ENCODE results near the gene CNPY2.

CNPY2 gene
- 4.5 to 4.9 (median 4.8) reads per million in 3 donors for total RNA-seq

DNA sequence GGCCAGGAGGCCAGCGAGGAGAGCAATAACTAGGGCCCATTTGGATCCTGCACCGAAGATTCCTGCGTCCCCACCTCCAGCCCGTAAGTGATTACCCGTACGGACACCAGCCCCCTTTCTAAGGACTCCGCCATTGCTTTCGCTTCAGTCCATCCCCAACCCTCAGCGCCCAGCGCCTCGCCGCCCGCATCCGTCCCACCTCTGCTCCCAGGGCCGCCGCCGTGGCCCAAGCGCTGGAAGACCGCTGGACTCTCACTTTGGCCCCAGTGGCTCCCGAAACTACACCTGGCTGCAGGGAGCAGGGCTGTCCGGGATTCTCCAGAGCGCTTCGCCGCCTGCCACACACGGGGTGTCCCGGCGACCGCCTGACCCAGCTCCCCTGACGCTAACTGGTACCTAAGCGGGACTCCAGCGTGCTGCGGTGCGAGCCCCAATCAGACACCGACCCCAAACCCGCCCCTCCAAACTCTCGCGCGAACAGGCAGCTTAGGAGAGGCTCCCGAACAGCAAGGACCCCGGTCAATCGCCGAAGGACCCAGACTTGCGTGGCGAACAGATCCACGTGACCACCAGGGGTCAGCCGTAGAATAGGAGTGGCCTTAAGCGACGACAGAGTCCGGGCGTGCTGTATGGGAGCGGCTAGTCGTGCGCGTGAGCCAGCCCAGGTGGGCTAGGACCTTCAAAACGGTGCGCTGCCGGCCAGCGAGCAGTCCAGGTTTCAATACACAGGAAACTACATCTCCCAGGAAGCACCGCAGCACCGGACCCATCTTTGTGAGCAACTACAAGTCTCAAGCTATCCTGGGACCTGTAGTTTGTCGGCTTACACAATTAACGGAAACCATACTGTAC is at the start of gene CNPY2:
TSS of gene CNPY2 (minus strand) at position 367 of the 852 bp plus-strand sequence. CDS start 771 bp downstream, outside the sequence.
- H3K27ac ChIP-seq (ENCODE audit: insufficient read depth, low read length, poor library complexity, severe bottlenecking), result peak within 1 kb of the TSS; percentile 93
- H3K4me3 ChIP-seq (ENCODE audit: insufficient read depth, low read depth, low read length, poor library complexity, severe bottlenecking), result peak within 1 kb of the TSS; percentile 80
- peaks cover 11% of the 10 kb centered on the region for H3K36me3 ChIP-seq (ENCODE audit: control insufficient read depth, insufficient read depth, low read length)
- DNase-seq, result peak; percentile 83 to 91 (median 91)
- H3K9me3 ChIP-seq (ENCODE audit: control insufficient read depth, low read length), result no peaks in the 10 kb centered on the region
- no peaks in the 10 kb centered on the region for H3K27me3 ChIP-seq (replicated peaks; ENCODE audit: control insufficient read depth, insufficient read depth, low read length, poor library complexity, severe bottlenecking)
- H3K4me1 ChIP-seq (ENCODE audit: control insufficient read depth, insufficient read depth, low read length, poor library complexity, severe bottlenecking), result peaks cover 14% of the 10 kb centered on the region

DNA sequence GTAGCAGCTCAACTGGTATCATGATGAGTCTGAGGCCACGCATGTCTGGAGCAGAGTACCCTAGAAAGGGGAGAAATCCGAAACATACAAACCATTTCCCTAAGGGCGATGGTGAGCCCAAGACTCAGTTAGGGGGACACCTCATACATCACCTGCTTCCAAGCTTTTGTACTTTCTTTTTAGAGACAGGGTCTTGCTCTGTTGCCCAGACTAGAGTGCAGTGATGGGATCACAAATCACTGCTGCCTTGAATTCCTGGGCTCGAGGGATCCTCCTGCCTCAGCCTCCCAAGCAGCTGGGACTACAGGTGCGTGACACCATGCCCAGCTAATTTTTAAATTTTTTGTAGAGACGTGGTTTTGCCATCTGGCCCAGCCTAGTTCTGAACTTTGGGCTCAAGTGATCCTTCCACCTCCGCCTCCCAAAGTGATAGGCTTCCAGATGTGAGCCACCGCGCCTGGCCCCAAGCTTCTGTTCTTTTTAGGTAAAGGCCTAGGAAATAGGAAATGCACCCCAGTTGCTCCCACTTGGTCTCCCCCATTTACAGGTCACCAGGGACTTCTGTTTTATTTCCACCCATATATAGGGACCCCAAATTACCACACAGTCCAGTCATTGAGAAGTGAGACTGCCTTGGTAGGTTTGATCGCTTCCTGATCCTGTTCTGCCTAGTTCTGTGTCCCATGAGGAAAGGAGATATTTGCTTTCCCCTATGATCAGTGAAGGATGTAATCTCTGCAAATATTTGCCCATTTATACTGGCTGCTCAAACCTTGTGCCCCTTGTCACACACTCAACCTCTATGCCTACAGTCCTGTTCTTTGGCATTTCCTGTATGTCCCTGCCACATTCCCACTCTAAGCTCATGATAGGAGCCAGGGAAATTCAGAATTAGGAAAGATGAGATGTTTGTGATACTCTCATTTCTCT is 46.6 kb upstream of the CNPY2 start, which contains the start of gene APOF:
TSS of gene APOF (minus strand) at position 728 of the 930 bp plus-strand sequence. CDS start at position 616, 112 bp downstream.
- peaks cover 12% of the 10 kb centered on the region for H3K4me1 ChIP-seq (ENCODE audit: control insufficient read depth, insufficient read depth, low read length, poor library complexity, severe bottlenecking)
- H3K36me3 ChIP-seq (ENCODE audit: control insufficient read depth, insufficient read depth, low read length), result no peaks in the 10 kb centered on the region
- H3K4me3 ChIP-seq (ENCODE audit: insufficient read depth, low read depth, low read length, poor library complexity, severe bottlenecking), result no peak within 1 kb of the TSS
- no peaks in the 10 kb centered on the region for H3K9me3 ChIP-seq (ENCODE audit: control insufficient read depth, low read length)
- DNase-seq, result no peak
- no peaks in the 10 kb centered on the region for H3K27me3 ChIP-seq (replicated peaks; ENCODE audit: control insufficient read depth, insufficient read depth, low read length, poor library complexity, severe bottlenecking)
- no peak within 1 kb of the TSS for H3K27ac ChIP-seq (ENCODE audit: insufficient read depth, low read length, poor library complexity, severe bottlenecking)

DNA sequence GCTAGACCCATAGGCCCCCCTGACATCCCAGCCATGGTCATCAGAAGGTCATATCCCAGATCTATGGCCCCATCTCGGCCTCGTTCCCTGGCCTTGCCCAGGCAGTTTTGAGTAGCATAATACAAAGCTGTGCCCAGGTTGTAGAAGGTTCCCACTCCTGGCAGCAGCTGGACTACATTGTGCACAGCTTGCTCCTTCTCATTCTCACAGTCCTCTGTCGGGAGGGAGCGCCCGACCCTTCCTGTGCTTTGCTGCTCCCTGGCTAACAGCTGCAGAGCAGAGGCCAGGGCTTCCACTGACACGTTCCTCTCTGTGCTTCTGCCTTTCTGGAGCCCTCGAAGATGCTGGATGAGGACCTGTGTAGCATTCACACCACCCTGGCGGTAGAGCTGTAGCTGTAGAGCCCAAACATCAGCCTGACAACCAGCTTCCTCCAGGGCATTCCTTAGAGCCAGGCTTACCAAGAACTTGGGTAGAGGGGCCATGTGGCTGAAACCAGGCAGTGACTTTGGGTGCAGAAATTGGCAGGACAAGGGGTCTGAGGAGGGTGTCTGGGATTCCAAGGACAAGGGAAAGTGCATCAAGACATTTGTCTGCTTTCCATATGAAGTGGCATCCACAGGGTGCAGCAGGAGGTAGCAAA is 45.8 kb upstream of the CNPY2 start:
- Histone ChIP-seq H3K4me1 (ENCODE audit: control insufficient read depth, insufficient read depth, low read length, poor library complexity, severe bottlenecking) (peaks cover 12% of the 10 kb centered on the region), H3K27me3 (replicated peaks; ENCODE audit: control insufficient read depth, insufficient read depth, low read length, poor library complexity, severe bottlenecking) (no peaks in the 10 kb centered on the region), H3K36me3 (ENCODE audit: control insufficient read depth, insufficient read depth, low read length) (no peaks in the 10 kb centered on the region), H3K4me3 (ENCODE audit: insufficient read depth, low read depth, low read length, poor library complexity, severe bottlenecking) (no peak overlapping the region), H3K27ac (ENCODE audit: insufficient read depth, low read length, poor library complexity, severe bottlenecking) (no peak overlapping the region), H3K9me3 (ENCODE audit: control insufficient read depth, low read length) (no peaks in the 10 kb centered on the region)
- no peak for DNase-seq

DNA sequence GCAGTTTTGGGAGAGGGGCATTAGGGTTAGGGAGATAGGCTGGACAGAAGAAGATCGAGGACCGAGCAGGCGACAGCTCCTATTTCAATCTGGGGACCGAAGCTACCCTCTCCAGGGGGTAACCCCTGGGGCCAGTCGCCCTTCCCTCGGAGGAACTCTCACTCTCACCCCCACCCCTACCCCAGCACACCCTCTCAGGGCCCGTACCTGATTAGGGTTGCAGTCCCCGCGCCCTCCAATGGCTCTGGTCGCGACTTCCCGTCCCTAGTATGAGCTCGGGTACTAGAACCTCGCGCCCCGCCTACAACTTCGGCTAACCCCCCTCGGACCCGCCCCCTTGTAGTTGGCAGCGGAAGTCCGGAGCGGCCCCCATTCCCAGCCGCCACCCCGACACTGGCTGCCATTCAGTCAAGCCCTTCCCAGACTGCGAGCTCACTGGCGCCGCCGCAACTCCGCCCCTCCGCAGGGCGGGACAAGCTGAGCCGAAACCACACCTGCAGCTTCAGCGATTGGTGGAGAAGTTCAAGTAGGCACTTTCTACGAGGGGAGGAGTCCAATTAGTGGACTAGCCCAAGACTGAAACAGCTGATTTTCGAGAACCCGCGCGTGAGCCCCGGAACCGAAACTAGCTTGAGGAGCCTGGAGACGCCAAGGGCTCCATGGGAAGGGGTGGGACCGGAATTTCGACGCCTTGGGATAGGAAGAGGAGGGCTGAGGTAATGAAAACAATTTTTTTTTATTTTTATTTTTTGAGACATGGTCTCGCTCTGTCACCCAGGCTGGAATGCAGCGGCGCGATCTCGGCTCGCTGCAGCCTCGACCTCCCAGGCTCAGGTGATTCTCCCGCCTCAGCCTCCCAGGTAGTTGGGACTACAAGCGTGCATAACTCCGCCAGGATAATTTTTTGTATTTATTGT is 44.3 kb upstream of the CNPY2 start, which contains the start of gene STAT2:
TSS of gene STAT2 (minus strand) at position 257 of the 917 bp plus-strand sequence. CDS start 3,536 bp downstream, outside the sequence.
- Histone ChIP-seq H3K4me3 (ENCODE audit: insufficient read depth, low read depth, low read length, poor library complexity, severe bottlenecking) (peak within 1 kb of the TSS; percentile 77), H3K4me1 (ENCODE audit: control insufficient read depth, insufficient read depth, low read length, poor library complexity, severe bottlenecking) (peaks cover 12% of the 10 kb centered on the region), H3K9me3 (ENCODE audit: control insufficient read depth, low read length) (no peaks in the 10 kb centered on the region)

DNA sequence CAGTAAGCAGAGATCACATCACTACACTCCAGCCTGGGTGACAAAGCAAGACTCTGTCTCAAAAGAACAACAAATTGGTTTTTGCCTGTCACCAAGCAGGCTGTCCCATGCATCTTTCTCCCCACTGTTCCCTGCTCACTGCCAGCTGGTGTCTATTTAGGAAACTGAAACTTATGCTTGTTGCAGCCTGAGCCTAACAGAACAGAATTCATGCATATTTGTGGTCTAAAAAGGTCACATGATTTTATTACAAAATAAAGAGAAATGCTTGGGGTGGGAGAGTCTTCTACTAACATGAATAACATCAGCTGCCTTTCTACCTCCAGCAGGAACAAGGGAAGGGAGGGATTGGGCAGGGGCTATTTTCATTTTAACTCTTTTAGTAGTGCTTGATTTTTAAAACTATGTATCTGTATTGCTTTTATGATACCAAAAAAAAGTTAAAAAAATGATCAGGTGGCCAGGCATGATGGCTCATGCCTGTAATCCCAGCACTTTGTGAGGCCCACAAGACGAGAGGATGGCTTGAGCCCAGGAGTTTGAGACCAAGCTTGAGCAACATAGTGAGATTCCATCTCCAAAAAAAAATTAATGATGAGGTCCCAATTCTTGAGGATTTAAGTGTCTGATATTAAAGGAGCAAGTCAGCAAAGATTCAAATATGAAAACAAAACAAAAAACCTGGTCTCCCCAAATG is 43.2 kb upstream of the CNPY2 start:
- no peak for DNase-seq

More for the DNA sequence above, 44.3 kb upstream of the CNPY2 start, which contains the start of gene STAT2:
- Histone ChIP-seq H3K27ac (ENCODE audit: insufficient read depth, low read length, poor library complexity, severe bottlenecking) (peak within 1 kb of the TSS; percentile 81), H3K36me3 (ENCODE audit: control insufficient read depth, insufficient read depth, low read length) (peaks cover 13% of the 10 kb centered on the region), H3K27me3 (replicated peaks; ENCODE audit: control insufficient read depth, insufficient read depth, low read length, poor library complexity, severe bottlenecking) (no peaks in the 10 kb centered on the region)
- DNase-seq, result peak; percentile 99 to 100 (median 99)

DNA sequence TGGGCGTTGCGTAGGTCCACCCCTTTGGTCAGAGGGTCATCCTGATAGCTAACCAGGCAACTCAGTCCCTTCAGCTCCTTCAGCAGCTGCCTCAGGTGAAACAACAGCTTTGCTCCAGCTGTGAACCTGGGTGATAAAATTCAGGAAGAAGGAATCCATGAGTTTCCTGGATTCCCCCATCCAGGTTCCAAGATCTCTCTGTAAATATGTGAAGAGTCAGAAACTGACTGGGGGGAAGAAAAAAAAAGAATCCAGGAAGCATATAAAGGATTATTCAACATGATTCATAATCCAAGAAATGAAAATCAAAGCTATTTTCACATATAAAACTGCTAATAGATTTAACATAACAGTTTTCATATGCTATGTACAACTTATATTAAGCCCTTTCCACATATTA is 35.5 kb upstream of the CNPY2 start:
- no peaks in the 10 kb centered on the region for H3K27me3 ChIP-seq (replicated peaks; ENCODE audit: control insufficient read depth, insufficient read depth, low read length, poor library complexity, severe bottlenecking)
- no peaks in the 10 kb centered on the region for H3K9me3 ChIP-seq (ENCODE audit: control insufficient read depth, low read length)
- no peak for DNase-seq
- no peaks in the 10 kb centered on the region for H3K4me1 ChIP-seq (ENCODE audit: control insufficient read depth, insufficient read depth, low read length, poor library complexity, severe bottlenecking)
- H3K36me3 ChIP-seq (ENCODE audit: control insufficient read depth, insufficient read depth, low read length), result peaks cover 81% of the 10 kb centered on the region
- no peak overlapping the region for H3K4me3 ChIP-seq (ENCODE audit: insufficient read depth, low read depth, low read length, poor library complexity, severe bottlenecking)
- no peak overlapping the region for H3K27ac ChIP-seq (ENCODE audit: insufficient read depth, low read length, poor library complexity, severe bottlenecking)

More for the DNA sequence above, 43.2 kb upstream of the CNPY2 start:
- Histone ChIP-seq H3K27me3 (replicated peaks; ENCODE audit: control insufficient read depth, insufficient read depth, low read length, poor library complexity, severe bottlenecking) (no peaks in the 10 kb centered on the region), H3K27ac (ENCODE audit: insufficient read depth, low read length, poor library complexity, severe bottlenecking) (peak overlapping the region; percentile 81), H3K4me3 (ENCODE audit: insufficient read depth, low read depth, low read length, poor library complexity, severe bottlenecking) (peak overlapping the region; percentile 77), H3K36me3 (ENCODE audit: control insufficient read depth, insufficient read depth, low read length) (peaks cover 24% of the 10 kb centered on the region), H3K4me1 (ENCODE audit: control insufficient read depth, insufficient read depth, low read length, poor library complexity, severe bottlenecking) (peaks cover 12% of the 10 kb centered on the region), H3K9me3 (ENCODE audit: control insufficient read depth, low read length) (no peaks in the 10 kb centered on the region)

DNA sequence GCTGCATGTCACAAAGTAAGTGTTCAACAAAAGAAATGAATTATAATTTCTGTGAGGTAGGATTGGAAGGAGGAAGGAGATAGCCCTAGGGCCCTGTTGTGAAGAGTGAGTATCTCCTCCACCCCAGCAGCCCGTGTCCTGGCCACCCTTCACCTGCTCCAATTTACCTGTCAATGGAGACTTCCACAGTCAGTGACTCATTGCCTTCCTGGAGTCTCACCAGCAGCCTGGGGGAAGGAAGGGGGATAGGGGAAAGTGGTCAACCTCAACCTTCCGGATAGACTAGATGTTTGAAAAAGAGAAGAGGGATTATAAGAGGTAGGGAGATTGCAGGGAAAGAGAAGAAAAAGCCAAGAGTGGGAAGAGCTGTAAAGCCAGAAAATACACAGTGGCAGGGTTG is 34.9 kb upstream of the CNPY2 start:
- Histone ChIP-seq H3K27ac (ENCODE audit: insufficient read depth, low read length, poor library complexity, severe bottlenecking) (no peak overlapping the region), H3K36me3 (ENCODE audit: control insufficient read depth, insufficient read depth, low read length) (peaks cover 81% of the 10 kb centered on the region), H3K27me3 (replicated peaks; ENCODE audit: control insufficient read depth, insufficient read depth, low read length, poor library complexity, severe bottlenecking) (no peaks in the 10 kb centered on the region), H3K4me1 (ENCODE audit: control insufficient read depth, insufficient read depth, low read length, poor library complexity, severe bottlenecking) (no peaks in the 10 kb centered on the region), H3K4me3 (ENCODE audit: insufficient read depth, low read depth, low read length, poor library complexity, severe bottlenecking) (no peak overlapping the region), H3K9me3 (ENCODE audit: control insufficient read depth, low read length) (no peaks in the 10 kb centered on the region)
- DNase-seq, result no peak

DNA sequence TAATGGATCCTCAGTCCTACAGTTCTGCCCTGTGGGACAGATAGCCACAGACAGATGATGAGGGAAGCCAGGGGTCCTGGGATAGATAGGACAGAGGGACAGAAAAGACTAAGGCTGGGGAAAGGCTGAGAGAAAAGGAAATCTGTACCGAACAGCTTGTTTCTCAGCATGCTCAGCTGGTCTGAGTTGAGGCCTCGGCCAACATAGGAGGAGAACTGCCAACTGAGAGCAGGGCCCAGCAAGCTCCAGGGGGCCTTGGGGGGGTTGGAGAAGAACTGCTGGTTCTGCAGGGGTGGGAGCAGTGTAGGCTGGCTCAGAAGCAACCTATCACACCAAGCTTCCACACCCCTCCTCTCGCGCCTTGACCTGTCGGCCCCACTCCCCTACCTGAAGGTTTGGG is 33.0 kb upstream of the CNPY2 start:
- Histone ChIP-seq H3K27me3 (replicated peaks; ENCODE audit: control insufficient read depth, insufficient read depth, low read length, poor library complexity, severe bottlenecking) (no peaks in the 10 kb centered on the region), H3K4me3 (ENCODE audit: insufficient read depth, low read depth, low read length, poor library complexity, severe bottlenecking) (no peak overlapping the region), H3K27ac (ENCODE audit: insufficient read depth, low read length, poor library complexity, severe bottlenecking) (no peak overlapping the region), H3K9me3 (ENCODE audit: control insufficient read depth, low read length) (no peaks in the 10 kb centered on the region), H3K36me3 (ENCODE audit: control insufficient read depth, insufficient read depth, low read length) (peaks cover 68% of the 10 kb centered on the region), H3K4me1 (ENCODE audit: control insufficient read depth, insufficient read depth, low read length, poor library complexity, severe bottlenecking) (no peaks in the 10 kb centered on the region)
- no peak for DNase-seq

Data from effector memory CD4-positive, alpha-beta T cell (primary cell).